ENCODE results near the gene ZNF783.
"Not testable (repeated sequence)": the region's sequence is repeated elsewhere in the genome, so short reads cannot be mapped to it uniquely, and the experiment has no call there.

Gene ZNF783

GRCh38 chr7:149240637-149241036, 21.4 kb upstream of the ZNF783 start:
- no peak for DNase-seq (ENCODE audit: low read depth in 2 of 2)

- no peak for DNase-seq (ENCODE audit: low read depth in 2 of 2)
Measured at GRCh38 chr7:149241696-149242095, 20.3 kb upstream of the ZNF783 start.

GRCh38 chr7:149245244-149245643, 16.8 kb upstream of the ZNF783 start:
- no peak for DNase-seq (ENCODE audit: low read depth in 2 of 2)

- DNase-seq (ENCODE audit: low read depth in 2 of 2): no peak
Measured at GRCh38 chr7:149245744-149246143, 16.3 kb upstream of the ZNF783 start.

- DNase-seq (ENCODE audit: low read depth in 2 of 2): no peak
Measured at GRCh38 chr7:149248777-149249176, 13.2 kb upstream of the ZNF783 start.

DNA sequence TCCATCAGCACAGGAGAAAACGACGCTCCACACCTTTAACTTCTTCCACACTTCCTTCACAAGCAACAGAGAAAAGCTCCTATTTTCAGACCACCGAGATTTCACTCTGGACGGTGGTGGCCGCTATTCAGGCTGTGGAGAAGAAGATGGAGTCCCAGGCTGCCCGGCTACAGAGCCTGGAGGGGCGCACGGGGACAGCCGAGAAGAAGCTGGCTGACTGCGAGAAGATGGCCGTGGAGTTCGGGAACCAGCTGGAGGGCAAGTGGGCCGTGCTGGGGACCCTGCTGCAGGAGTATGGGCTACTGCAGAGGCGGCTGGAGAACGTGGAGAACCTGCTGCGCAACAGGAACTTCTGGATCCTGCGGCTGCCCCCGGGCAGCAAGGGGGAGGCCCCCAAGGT, 11.8 kb upstream of the ZNF783 start:
- DNase-seq (ENCODE audit: low read depth in 2 of 2): not testable (repeated sequence)

DNA sequence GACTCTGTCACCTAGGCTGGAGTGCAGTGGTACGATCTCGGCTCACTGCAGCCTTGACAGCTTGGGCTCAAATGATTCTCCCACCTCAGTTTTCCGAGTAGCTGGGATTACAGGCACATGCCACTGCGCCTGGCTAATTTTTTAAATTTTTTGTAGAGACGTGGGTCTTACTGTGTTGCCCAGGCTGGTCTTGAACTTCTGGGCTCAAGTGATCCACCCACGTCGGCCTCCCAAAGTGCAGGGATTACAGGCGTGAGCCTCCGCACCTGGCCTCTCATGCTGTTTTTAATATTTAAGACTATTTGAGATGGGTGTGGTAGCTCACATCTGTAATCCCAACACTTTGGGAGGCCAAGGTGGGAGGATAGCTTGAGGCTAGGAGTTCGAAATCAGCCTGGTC, 10.5 kb upstream of the ZNF783 start:
- not testable (repeated sequence) for DNase-seq (ENCODE audit: low read depth in 2 of 2)

GRCh38 chr7:149252378-149252777, 9.6 kb upstream of the ZNF783 start:
- no peak for DNase-seq (ENCODE audit: low read depth in 2 of 2)

DNA sequence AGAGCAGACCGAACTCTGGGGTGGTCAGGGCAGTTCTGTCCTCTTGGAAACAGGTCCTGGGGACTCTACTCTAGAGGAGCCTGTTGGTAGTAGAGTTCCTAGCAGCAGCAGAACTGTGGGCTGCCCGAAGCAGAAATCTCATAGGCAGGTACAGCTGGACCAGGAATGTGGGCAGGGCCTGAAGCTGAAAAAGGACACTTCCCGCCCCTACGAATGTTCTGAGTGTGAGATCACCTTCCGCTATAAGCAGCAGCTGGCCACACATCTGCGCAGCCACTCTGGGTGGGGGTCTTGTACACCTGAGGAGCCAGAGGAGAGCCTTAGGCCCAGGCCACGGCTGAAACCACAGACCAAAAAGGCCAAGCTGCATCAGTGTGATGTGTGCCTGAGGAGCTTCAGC, 8.3 kb upstream of the ZNF783 start:
- DNase-seq (ENCODE audit: low read depth in 2 of 2): no peak

GRCh38 chr7:149254181-149254858, 7.7 kb upstream of the ZNF783 start:
- DNase-seq (ENCODE audit: low read depth in 2 of 2): no peak

DNA sequence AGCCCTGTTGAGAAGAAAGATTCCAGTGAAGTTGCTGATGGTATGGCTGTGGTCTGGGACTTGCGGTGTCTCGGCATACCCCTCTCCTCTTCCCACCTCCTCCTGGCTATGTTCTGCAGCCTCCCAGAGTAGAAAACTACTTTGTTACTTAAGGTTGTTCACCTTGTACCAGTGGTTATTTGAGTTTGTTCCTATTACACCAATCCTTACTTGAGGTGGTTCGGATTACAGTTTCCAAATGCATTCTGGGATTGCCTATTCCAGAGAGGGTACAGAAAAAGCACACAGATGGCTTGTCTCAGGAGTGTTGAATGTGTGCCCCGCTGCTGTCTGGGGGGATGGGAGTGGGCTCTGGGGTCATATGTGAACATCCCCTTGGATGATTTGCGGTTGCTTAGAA, 6.8 kb upstream of the ZNF783 start:
- no peak for DNase-seq (ENCODE audit: low read depth in 2 of 2)

DNA sequence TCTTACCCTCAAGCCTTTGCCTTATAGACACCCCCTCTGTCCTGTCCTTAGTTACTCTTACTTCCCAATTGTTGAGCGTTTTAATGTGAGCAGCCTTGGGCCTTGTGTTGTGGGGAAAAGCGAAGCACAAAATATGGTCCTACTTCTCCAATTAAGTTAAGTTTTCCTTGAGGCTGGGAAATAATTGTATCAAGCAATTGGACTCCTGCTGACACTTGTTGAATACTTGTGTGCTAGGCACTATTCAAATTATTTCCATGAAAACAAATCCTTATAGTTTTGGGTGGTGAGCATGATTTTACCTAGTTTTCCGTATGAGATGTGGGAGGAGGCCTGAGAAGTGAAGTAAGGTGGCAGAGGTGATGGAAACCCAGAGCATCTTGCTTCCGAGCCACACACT, 5.4 kb upstream of the ZNF783 start:
- no peak for DNase-seq (ENCODE audit: low read depth in 2 of 2)

- DNase-seq (ENCODE audit: low read depth in 2 of 2): no peak
Measured at GRCh38 chr7:149257146-149257545, 4.8 kb upstream of the ZNF783 start.

- DNase-seq (ENCODE audit: low read depth in 2 of 2): no peak
Measured at GRCh38 chr7:149261316-149261828, 624 bp upstream of the ZNF783 start.

GRCh38 chr7:149266451-149266850, 4.5 kb downstream of the ZNF783 start:
- DNase-seq (ENCODE audit: low read depth in 2 of 2): no peak

GRCh38 chr7:149267733-149268132, 5.7 kb downstream of the ZNF783 start:
- DNase-seq (ENCODE audit: low read depth in 2 of 2): no peak

GRCh38 chr7:149274424-149274823, 12.4 kb downstream of the ZNF783 start:
- DNase-seq (ENCODE audit: low read depth in 2 of 2): not testable (repeated sequence)

DNA sequence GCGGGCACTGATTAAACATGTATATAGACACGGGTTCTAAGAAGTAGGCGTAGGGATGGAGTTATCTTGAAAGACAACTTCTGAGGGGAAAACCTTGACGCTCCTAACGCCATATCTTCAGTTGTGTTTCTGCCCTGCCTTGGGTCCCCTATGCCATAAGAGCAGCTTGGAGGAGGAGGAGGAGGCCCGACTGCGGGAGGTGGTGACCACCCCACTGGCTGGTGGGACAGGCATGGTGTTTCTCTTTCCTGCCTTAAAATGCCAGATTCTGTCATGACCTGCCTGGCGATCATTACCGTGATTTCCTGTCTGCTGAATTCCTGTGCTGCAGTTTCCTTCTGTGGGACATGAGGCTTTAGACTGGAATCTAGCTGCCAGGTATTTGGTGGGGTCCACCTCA, 15.9 kb downstream of the ZNF783 start:
- no peak for DNase-seq (ENCODE audit: low read depth in 2 of 2)

DNA sequence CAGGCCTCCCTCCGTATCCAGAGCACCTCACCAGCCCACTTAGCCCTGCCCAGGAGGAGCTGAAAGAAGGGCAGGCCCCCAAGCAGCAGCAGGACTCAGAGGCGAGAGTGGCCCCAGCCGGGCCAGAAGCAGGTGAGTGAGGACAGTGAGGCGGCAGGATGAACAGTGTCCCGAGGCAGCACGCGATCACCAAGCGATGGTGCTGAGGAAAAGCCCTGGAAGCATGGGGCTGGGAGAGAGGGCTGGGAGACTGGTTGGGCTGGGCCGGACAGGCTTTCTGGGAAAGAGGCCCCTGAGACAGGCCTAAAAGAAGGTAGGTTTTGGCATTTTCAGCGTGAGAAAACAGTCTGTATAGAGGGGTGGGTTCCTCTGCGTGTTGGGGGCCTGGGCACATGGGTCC, 16.4 kb downstream of the ZNF783 start:
- DNase-seq (ENCODE audit: low read depth in 2 of 2): no peak

- no peak for DNase-seq (ENCODE audit: low read depth in 2 of 2)
Measured at GRCh38 chr7:149279111-149279743, 17.2 kb downstream of the ZNF783 start.

DNA sequence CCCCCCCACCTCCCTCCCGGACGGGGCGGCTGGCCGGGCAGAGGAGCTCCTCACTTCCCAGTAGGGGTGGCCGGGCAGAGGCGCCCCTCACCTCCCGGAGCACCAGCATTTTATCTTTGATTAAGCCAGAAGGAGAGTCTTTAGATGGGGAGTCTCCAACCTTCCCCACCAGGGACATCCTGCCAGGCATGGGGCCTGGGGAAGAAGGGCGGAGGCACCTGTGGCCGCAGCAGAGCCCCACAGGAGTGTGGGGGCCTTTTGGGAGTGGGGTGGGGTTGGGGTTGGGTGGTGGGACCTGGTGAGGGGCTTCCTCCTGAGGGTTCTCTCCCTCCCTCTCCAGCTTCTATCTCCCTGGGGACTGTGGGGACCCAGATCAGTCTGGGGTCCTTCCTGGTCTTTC, 18.2 kb downstream of the ZNF783 start:
- DNase-seq (ENCODE audit: low read depth in 2 of 2): no peak

DNA sequence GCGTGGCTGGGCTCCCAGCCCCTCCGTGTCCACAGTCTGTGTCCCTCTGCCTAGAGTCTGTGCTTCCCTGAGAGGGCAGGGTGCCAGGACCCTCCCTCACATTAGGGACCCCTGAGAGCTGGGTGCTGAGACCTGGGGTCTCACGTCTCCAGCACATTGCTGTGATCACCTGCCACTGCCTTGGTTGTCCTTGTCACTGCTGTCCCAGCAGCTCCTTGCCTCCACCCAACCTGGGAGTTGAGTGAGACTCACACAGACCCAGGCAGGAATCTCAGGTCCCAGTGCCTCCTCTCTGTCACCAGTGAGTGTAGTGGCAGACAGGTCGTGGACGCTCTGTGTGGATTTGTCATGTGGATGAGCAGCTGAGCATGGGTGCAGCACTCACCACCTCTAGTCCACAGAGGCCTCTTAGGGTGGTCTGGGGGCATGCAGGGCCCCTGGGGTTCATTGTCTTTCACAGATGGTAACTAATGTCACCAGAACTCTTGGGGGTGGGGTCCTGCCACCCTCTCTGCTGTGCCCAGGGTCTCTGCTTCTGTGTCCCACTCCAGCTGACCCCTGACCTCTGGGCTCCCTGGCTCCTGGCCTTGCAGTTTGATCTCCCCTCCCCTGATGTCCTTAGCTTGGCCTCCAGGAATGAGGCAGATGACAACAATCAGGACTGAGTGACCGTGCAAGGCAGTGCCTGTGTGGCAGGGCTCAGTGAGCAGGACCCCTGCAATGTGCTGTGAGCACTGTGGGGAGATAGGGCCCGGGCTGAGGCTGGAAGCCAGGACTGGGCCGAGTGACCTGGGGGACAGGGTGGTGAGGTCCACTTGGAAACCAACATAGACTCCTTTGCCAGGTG, 18.9 kb downstream of the ZNF783 start:
- DNase-seq (ENCODE audit: low read depth in 2 of 2): no peak
